MM.1S (cell line): ENCODE results near the gene ZKSCAN1.

ENCODE experiments used
- EZH2 ChIP-seq: fragments of 300-600 bp; sonication (generic); optimal IDR thresholded peaks from 2 replicates; pipeline ENCODE3; 2017; ENCODE audit warnings: low read depth, mild to moderate bottlenecking, antibody characterized with exemption, low read length, mixed read lengths
- TF ChIP-seq, protein P1 (sequence below): fragments of 300-600 bp; sonication (generic); IDR thresholded peaks from 2 replicates; pipeline ENCODE4 v1.5.1; 2016; ENCODE audit warnings: antibody characterized with exemption, low read length, mixed read lengths

DNA sequence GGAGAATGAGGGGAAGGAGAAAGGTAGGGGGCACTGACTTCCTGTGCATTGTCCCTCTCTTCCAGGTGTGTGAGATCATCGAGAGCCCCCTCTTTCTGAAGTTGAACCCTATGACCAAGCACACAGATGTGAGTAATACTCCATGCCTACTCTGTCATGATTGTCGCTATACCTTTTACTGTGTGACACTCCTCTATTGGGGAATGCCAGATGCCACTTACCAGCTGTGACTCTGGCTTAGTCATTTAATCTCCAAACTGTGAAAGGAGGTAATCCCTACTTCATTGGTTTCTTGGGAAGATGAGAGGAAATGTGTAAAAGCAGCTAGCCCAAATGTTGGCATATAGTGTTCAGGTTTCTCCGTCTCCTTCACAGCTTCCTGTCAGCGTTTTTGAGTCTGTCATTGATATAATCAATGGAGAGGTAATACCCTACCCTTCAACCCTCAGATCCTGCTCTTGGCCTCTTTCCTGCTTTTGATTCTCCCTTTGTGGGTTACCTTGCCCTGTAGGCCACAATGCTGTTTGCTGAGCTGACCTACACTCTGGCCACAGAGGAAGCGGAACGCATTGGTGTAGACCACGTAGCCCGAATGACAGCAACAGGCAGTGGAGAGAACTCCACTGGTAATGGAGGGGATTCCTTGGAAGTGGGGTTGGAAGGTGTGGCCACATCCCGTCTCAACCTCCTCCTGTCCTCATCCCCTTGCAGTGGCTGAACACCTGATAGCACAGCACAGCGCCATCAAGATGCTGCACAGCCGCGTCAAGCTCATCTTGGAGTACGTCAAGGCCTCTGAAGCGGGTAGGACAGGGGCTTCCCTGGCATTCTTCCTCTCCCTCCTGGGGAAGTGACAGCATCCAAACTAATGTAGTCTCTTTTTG, 75.4 kb downstream of the ZKSCAN1 start:
- TF ChIP-seq, protein P1, sequence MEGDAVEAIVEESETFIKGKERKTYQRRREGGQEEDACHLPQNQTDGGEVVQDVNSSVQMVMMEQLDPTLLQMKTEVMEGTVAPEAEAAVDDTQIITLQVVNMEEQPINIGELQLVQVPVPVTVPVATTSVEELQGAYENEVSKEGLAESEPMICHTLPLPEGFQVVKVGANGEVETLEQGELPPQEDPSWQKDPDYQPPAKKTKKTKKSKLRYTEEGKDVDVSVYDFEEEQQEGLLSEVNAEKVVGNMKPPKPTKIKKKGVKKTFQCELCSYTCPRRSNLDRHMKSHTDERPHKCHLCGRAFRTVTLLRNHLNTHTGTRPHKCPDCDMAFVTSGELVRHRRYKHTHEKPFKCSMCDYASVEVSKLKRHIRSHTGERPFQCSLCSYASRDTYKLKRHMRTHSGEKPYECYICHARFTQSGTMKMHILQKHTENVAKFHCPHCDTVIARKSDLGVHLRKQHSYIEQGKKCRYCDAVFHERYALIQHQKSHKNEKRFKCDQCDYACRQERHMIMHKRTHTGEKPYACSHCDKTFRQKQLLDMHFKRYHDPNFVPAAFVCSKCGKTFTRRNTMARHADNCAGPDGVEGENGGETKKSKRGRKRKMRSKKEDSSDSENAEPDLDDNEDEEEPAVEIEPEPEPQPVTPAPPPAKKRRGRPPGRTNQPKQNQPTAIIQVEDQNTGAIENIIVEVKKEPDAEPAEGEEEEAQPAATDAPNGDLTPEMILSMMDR, result no peak
- no peak for TF ChIP-seq EZH2
